ENCODE results near the gene CATSPER4. TPM values are rescaled to one million over a fixed set of nuclear protein-coding genes. Genes with fewer than 3 reads are reported as not detected.

The CATSPER4 gene
- total RNA-seq, 6 donors from 2014 or later = not detected

- H3K27ac ChIP-seq = no peak overlapping the region
- no peak overlapping the region for H3K4me3 ChIP-seq
- no peak for DNase-seq
- H3K27me3 ChIP-seq = no peaks in the 10 kb centered on the region
- WGBS, 2 donors = 21 to 40% methylated on average over 3 of the region's 3 CpGs
- H3K36me3 ChIP-seq = peaks cover 0 to 9% (median 2%) of the 10 kb centered on the region in 4 donors
- no peak for TF ChIP-seq CTCF (IDR thresholded peaks at IDR 0.05)
- no peak for TF ChIP-seq EP300 (IDR thresholded peaks at IDR 0.05)
- no peak for TF ChIP-seq POLR2AphosphoS5 (IDR thresholded peaks at IDR 0.05)
- no peak for TF ChIP-seq POLR2A (IDR thresholded peaks at IDR 0.05)
- ATAC-seq (ENCODE audit: low FRiP score in 2 of 2) = no peak
- H3K9me3 ChIP-seq = no peaks in the 10 kb centered on the region
- H3K4me1 ChIP-seq = no peaks in the 10 kb centered on the region
Measured at GRCh38 chr1:26191739-26192138, 1.3 kb downstream of the CATSPER4 start.

GRCh38 chr1:26195805-26196204 is 5.4 kb downstream of the CATSPER4 start:
- WGBS, 2 donors = 72 to 73% methylated on average over 3 of the region's 3 CpGs
- Histone ChIP-seq H3K36me3 (no peaks in the 10 kb centered on the region), H3K4me1 (peaks cover 0 to 2% (median 0%) of the 10 kb centered on the region in 4 donors), H3K4me3 (no peak overlapping the region), H3K27me3 (no peaks in the 10 kb centered on the region), H3K9me3 (no peaks in the 10 kb centered on the region), H3K27ac (no peak overlapping the region)
- TF ChIP-seq POLR2A (IDR thresholded peaks at IDR 0.05) (no peak), EP300 (IDR thresholded peaks at IDR 0.05) (no peak), POLR2AphosphoS5 (IDR thresholded peaks at IDR 0.05) (no peak), CTCF (IDR thresholded peaks at IDR 0.05) (no peak)
- no peak for DNase-seq
- no peak for ATAC-seq (ENCODE audit: low FRiP score in 2 of 2)

GRCh38 chr1:26197301-26197700 is 6.9 kb downstream of the CATSPER4 start:
- Histone ChIP-seq H3K36me3 (no peaks in the 10 kb centered on the region), H3K4me1 (peaks cover 0 to 7% (median 4%) of the 10 kb centered on the region in 4 donors), H3K27ac (no peak overlapping the region), H3K4me3 (no peak overlapping the region), H3K27me3 (no peaks in the 10 kb centered on the region), H3K9me3 (no peaks in the 10 kb centered on the region)
- TF ChIP-seq POLR2AphosphoS5 (IDR thresholded peaks at IDR 0.05) (no peak), CTCF (IDR thresholded peaks at IDR 0.05) (no peak), EP300 (IDR thresholded peaks at IDR 0.05) (no peak), POLR2A (IDR thresholded peaks at IDR 0.05) (no peak)
- DNase-seq = no peak
- no peak for ATAC-seq (ENCODE audit: low FRiP score in 2 of 2)
- 95 to 100% methylated on average over 3 of the region's 3 CpGs for WGBS, 2 donors

GRCh38 chr1:26197813-26198212 is 7.4 kb downstream of the CATSPER4 start:
- DNase-seq = no peak

More at GRCh38 chr1:26197813-26198212, 7.4 kb downstream of the CATSPER4 start:
- Histone ChIP-seq H3K36me3 (no peaks in the 10 kb centered on the region), H3K9me3 (no peaks in the 10 kb centered on the region), H3K27ac (no peak overlapping the region), H3K4me1 (peaks cover 0 to 7% (median 4%) of the 10 kb centered on the region in 4 donors), H3K27me3 (no peaks in the 10 kb centered on the region), H3K4me3 (no peak overlapping the region)
- 93 to 94% methylated on average over 11 of the region's 11 CpGs for WGBS, 2 donors
- ATAC-seq (ENCODE audit: low FRiP score in 2 of 2) = no peak
- TF ChIP-seq EP300 (IDR thresholded peaks at IDR 0.05) (no peak), POLR2A (IDR thresholded peaks at IDR 0.05) (no peak), POLR2AphosphoS5 (IDR thresholded peaks at IDR 0.05) (no peak), CTCF (IDR thresholded peaks at IDR 0.05) (no peak)

All from upper lobe of left lung (tissue), 6 donors.